ENCODE data around the gene DNAJC15. TPM values are rescaled to one million over a fixed set of nuclear protein-coding genes. Genes with fewer than 3 reads are reported as not detected.

DNAJC15 gene
- polyA plus RNA-seq, 3 donors, result 8.3 to 31.1 (median 22.0) TPM

GRCh38 chr13:43129511-43130110, 106.2 kb downstream of the DNAJC15 start:
- WGBS (ENCODE audit: insufficient coverage), result 100% methylated on average over 1 of the region's 3 CpGs
- Mint-ChIP-seq H3K36me3 (no peaks in the 10 kb centered on the region), H3K27me3 (ENCODE audit: low read depth in 3 of 3) (peaks cover 5 to 13% (median 8%) of the 10 kb centered on the region in 3 donors), H3K4me3 (no peak overlapping the region), H3K27ac (no peak overlapping the region), H3K4me1 (peaks cover 8% of the 10 kb centered on the region), H3K9me3 (peaks cover 0 to 1% (median 0%) of the 10 kb centered on the region in 7 donors)
- Histone ChIP-seq H3K36me3 (replicated peaks in 1 of 2; ENCODE audit: control insufficient read depth in 1 of 2, insufficient read depth in 2 of 2, low read length in 2 of 2) (no peaks in the 10 kb centered on the region), H3K27ac (ENCODE audit: low read depth in 1 of 2, low read length in 2 of 2) (no peak overlapping the region), H3K4me2 (replicated peaks; ENCODE audit: extremely low read depth, low read length, poor library complexity, severe bottlenecking) (no peak overlapping the region), H2AFZ (ENCODE audit: insufficient read depth, low read depth, low read length, poor library complexity, severe bottlenecking) (no peak overlapping the region), H3K9ac (ENCODE audit: insufficient read depth, low read length, poor library complexity, severe bottlenecking) (no peak overlapping the region), H3K4me3 (replicated peaks in 1 of 3; ENCODE audit: low read depth in 2 of 3, low read length in 3 of 3) (no peak overlapping the region), H3K27me3 (ENCODE audit: control insufficient read depth in 2 of 2, insufficient read depth in 2 of 2, low read length in 2 of 2) (no peaks in the 10 kb centered on the region), H3K9me3 (replicated peaks in 1 of 2; ENCODE audit: control insufficient read depth in 1 of 2, insufficient read depth in 1 of 2, low read length in 2 of 2) (no peaks in the 10 kb centered on the region), H3K79me2 (ENCODE audit: insufficient read depth, low read length) (no peaks in the 10 kb centered on the region), H3K4me1 (ENCODE audit: control insufficient read depth in 1 of 2, insufficient read depth in 2 of 2, low read length in 2 of 2) (no peaks in the 10 kb centered on the region), H4K20me1 (ENCODE audit: insufficient read depth, low read length) (no peaks in the 10 kb centered on the region)
- no peak for TF ChIP-seq CTCF (IDR thresholded peaks at IDR 0.05)
- intact Hi-C loops (cut with micrococcal nuclease), result no loop called here
- no peak for DNase-seq

- Mint-ChIP-seq H3K4me1 (peaks cover 8% of the 10 kb centered on the region), H3K36me3 (no peaks in the 10 kb centered on the region), H3K9me3 (no peaks in the 10 kb centered on the region), H3K27me3 (ENCODE audit: low read depth in 3 of 3) (peaks cover 7 to 13% (median 10%) of the 10 kb centered on the region in 3 donors), H3K27ac (no peak overlapping the region), H3K4me3 (no peak overlapping the region)
- Histone ChIP-seq H3K4me3 (replicated peaks in 1 of 3; ENCODE audit: low read depth in 2 of 3, low read length in 3 of 3) (no peak overlapping the region), H3K9ac (ENCODE audit: insufficient read depth, low read length, poor library complexity, severe bottlenecking) (no peak overlapping the region), H4K20me1 (ENCODE audit: insufficient read depth, low read length) (no peaks in the 10 kb centered on the region), H3K27ac (ENCODE audit: low read depth in 1 of 2, low read length in 2 of 2) (no peak overlapping the region), H2AFZ (ENCODE audit: insufficient read depth, low read depth, low read length, poor library complexity, severe bottlenecking) (no peak overlapping the region), H3K79me2 (ENCODE audit: insufficient read depth, low read length) (no peaks in the 10 kb centered on the region), H3K36me3 (replicated peaks in 1 of 2; ENCODE audit: control insufficient read depth in 1 of 2, insufficient read depth in 2 of 2, low read length in 2 of 2) (no peaks in the 10 kb centered on the region), H3K27me3 (ENCODE audit: control insufficient read depth in 2 of 2, insufficient read depth in 2 of 2, low read length in 2 of 2) (no peaks in the 10 kb centered on the region), H3K4me2 (replicated peaks; ENCODE audit: extremely low read depth, low read length, poor library complexity, severe bottlenecking) (no peak overlapping the region), H3K4me1 (ENCODE audit: control insufficient read depth in 1 of 2, insufficient read depth in 2 of 2, low read length in 2 of 2) (no peaks in the 10 kb centered on the region), H3K9me3 (replicated peaks in 1 of 2; ENCODE audit: control insufficient read depth in 1 of 2, insufficient read depth in 1 of 2, low read length in 2 of 2) (no peaks in the 10 kb centered on the region)
- no peak for DNase-seq
- no peak for TF ChIP-seq CTCF (IDR thresholded peaks at IDR 0.05)
- intact Hi-C loops (cut with micrococcal nuclease), result no loop called here
- no CpG with 5 or more reads among the region's 4 CpGs for WGBS (ENCODE audit: insufficient coverage)
Measured at GRCh38 chr13:43132257-43132656, 108.9 kb downstream of the DNAJC15 start.
